Neural cell (in vitro differentiated cells): ENCODE data around the gene COA5. TPM values are rescaled to one million over a fixed set of nuclear protein-coding genes. Genes with fewer than 3 reads are reported as not detected.

Experiments
- H2AFZ ChIP-seq: fragments of 200-600, 300-800 bp; sonication (generic), shearing (Covaris generic); 2 replicates; pipeline ENCODE4 v1.6.0; 2014; ENCODE audit warnings: low read depth, mild to moderate bottlenecking, antibody characterized with exemption, low read length, moderate library complexity
- H3F3A ChIP-seq: fragments of 200-600 bp; shearing (Covaris generic); 2 replicates; pipeline ENCODE4 v1.6.1; 2016; ENCODE audit warnings: mild to moderate bottlenecking, moderate library complexity, mixed read lengths, antibody characterized with exemption, low read length; ENCODE audit not compliant: insufficient read depth, poor library complexity, severe bottlenecking
- H3K27ac ChIP-seq: fragments of 200-600, 300-800 bp; sonication (generic), shearing (Covaris generic); 2 replicates; pipeline ENCODE4 v1.5.1; 2014; ENCODE audit warnings: mild to moderate bottlenecking, low read length, moderate library complexity
- H3K27me3 ChIP-seq: fragments of 300-800, 200-600 bp; sonication (generic), shearing (Covaris generic); 2 replicates; pipeline ENCODE4 v1.6.0; 2014; ENCODE audit warnings: mild to moderate bottlenecking, low read depth, low read length, moderate library complexity; ENCODE audit not compliant: insufficient read depth
- H3K36me3 ChIP-seq: fragments of 300-800, 200-600 bp; sonication (generic), shearing (Covaris generic); 2 replicates; pipeline ENCODE4 v1.5.1; 2014; ENCODE audit warnings: mild to moderate bottlenecking, antibody characterized with exemption, low read length, moderate library complexity; ENCODE audit not compliant: insufficient read depth
- H3K4me2 ChIP-seq: fragments of 300-800, 200-600 bp; sonication (generic), shearing (Covaris generic); 2 replicates; pipeline ENCODE4 v1.6.0; 2014; ENCODE audit warnings: mild to moderate bottlenecking, low read length
- H3K4me3 ChIP-seq: fragments of 300-800, 200-600 bp; sonication (generic), shearing (Covaris generic); 2 replicates; pipeline ENCODE4 v1.5.1; 2014; ENCODE audit warnings: mild to moderate bottlenecking, low read length, moderate library complexity
- H3K79me2 ChIP-seq: fragments of 200-600 bp; shearing (Covaris generic); replicated peaks from 2 replicates; pipeline ENCODE4 v1.6.0; 2014; ENCODE audit warnings: mild to moderate bottlenecking, low read length, moderate library complexity; ENCODE audit not compliant: insufficient read depth
- H3K9ac ChIP-seq: fragments of 300-800, 200-600 bp; sonication (generic), shearing (Covaris generic); 2 replicates; pipeline ENCODE4 v1.6.1; 2016; ENCODE audit warnings: mild to moderate bottlenecking, low read length, mixed read lengths
- H3K9me2 ChIP-seq: fragments of 200-600 bp; shearing (Covaris generic); 2 replicates; pipeline ENCODE4 v1.6.1; 2016; ENCODE audit warnings: mild to moderate bottlenecking, low read length, mixed read lengths; ENCODE audit not compliant: insufficient read depth
- H3K9me3 ChIP-seq: fragments of 200-600, 300-800 bp; sonication (generic), shearing (Covaris generic); 2 replicates; pipeline ENCODE4 v1.6.1; 2016; ENCODE audit warnings: mild to moderate bottlenecking, mixed run types, low read length, moderate library complexity, mixed read lengths
- H4K20me1 ChIP-seq: fragments of 200-600 bp; shearing (Covaris generic); 2 replicates; pipeline ENCODE4 v1.6.1; 2016; ENCODE audit warnings: mild to moderate bottlenecking, mixed run types; ENCODE audit not compliant: insufficient read depth
- EP300 ChIP-seq: fragments of 450-650 bp; conservative IDR thresholded peaks from 2 replicates; pipeline ENCODE4 v1.6.1; 2014; ENCODE audit warnings: antibody characterized with exemption, mild to moderate bottlenecking, moderate library complexity; ENCODE audit not compliant: poor library complexity, severe bottlenecking
- EZH2 ChIP-seq: fragments of 200-600, 300-800 bp; shearing (Covaris generic), sonication (generic); IDR thresholded peaks from 2 replicates; pipeline ENCODE4 v1.6.1; 2014; ENCODE audit warnings: antibody characterized with exemption, low read length, borderline replicate concordance, mild to moderate bottlenecking; ENCODE audit not compliant: insufficient read depth, poor library complexity, severe bottlenecking
- MXI1 ChIP-seq: fragments of 450-650 bp; conservative IDR thresholded peaks from 2 replicates; pipeline ENCODE4 v1.6.1; 2014; ENCODE audit warnings: antibody characterized with exemption, mild to moderate bottlenecking; ENCODE audit not compliant: poor library complexity, severe bottlenecking
- POLR2AphosphoS5 ChIP-seq: IDR thresholded peaks from 2 replicates; pipeline ENCODE4 v1.6.1; 2012
- RAD21 ChIP-seq: fragments of 450-650 bp; conservative IDR thresholded peaks from 2 replicates; pipeline ENCODE4 v1.6.1; 2014; ENCODE audit warnings: antibody characterized with exemption, mild to moderate bottlenecking, moderate library complexity
- SMC3 ChIP-seq: fragments of 450-650 bp; conservative IDR thresholded peaks from 2 replicates; pipeline ENCODE4 v1.6.1; 2014; ENCODE audit warnings: antibody characterized with exemption, mild to moderate bottlenecking, moderate library complexity; ENCODE audit not compliant: poor library complexity
- TAF1 ChIP-seq: IDR thresholded peaks from 2 replicates; pipeline ENCODE4 v1.6.1; 2012; ENCODE audit warnings: low read depth
- polyA plus RNA-seq: library from polyadenylated mRNA; depleted of rRNA; stranded (reverse); fragments of >200 nt; gene quantifications from 2 replicates; pipeline ENCODE4 v1.2.3, GENCODE V29; 2014
- TF ChIP-seq, protein P1 (sequence below): fragments of 450-650 bp; IDR thresholded peaks from 2 replicates; pipeline ENCODE4 v1.5.1; 2014; ENCODE audit warnings: antibody characterized with exemption, mild to moderate bottlenecking, moderate library complexity; ENCODE audit not compliant: poor library complexity, severe bottlenecking
- TF ChIP-seq, protein P2 (sequence below): IDR thresholded peaks from 2 replicates; pipeline ENCODE4 v1.6.1; 2012; ENCODE audit warnings: borderline replicate concordance

COA5 gene
- polyA plus RNA-seq, 1 donor from 2014 or later = 160 TPM

DNA sequence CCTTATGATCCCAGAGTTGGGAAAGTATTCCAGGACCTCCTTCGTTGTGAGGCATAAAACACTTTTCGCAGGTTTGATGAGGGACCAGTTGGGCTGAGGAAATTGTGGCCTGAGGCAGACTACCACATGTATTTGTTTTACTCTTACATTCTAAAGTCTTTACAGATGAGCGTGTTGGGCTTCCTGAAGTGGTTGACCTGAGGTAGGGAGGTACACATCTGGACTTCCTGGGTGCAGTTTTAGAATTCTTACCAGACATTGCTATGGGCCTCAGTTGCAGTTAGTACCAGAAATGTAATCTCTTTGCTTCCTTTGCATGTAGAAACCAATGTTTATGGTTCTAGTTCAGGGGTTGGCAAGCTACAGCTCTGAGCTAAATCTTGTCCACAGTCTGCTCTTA lies 48.7 kb downstream of the COA5 start:
- no peaks in the 10 kb centered on the region for H3K79me2 ChIP-seq
- no peak overlapping the region for H2AFZ ChIP-seq
- H3K36me3 ChIP-seq = peaks cover 13% of the 10 kb centered on the region
- no peaks in the 10 kb centered on the region for H3K9me3 ChIP-seq
- no peak overlapping the region for H3K9ac ChIP-seq
- no peak overlapping the region for H3K4me2 ChIP-seq
- no peaks in the 10 kb centered on the region for H3K27me3 ChIP-seq
- H3F3A ChIP-seq = no peaks in the 10 kb centered on the region
- H3K9me2 ChIP-seq = no peaks in the 10 kb centered on the region
- TF ChIP-seq EZH2 (no peak), EP300 (no peak), TAF1 (no peak), MXI1 (no peak), POLR2AphosphoS5 (no peak), RAD21 (no peak), SMC3 (no peak)
- TF ChIP-seq, protein P1, sequence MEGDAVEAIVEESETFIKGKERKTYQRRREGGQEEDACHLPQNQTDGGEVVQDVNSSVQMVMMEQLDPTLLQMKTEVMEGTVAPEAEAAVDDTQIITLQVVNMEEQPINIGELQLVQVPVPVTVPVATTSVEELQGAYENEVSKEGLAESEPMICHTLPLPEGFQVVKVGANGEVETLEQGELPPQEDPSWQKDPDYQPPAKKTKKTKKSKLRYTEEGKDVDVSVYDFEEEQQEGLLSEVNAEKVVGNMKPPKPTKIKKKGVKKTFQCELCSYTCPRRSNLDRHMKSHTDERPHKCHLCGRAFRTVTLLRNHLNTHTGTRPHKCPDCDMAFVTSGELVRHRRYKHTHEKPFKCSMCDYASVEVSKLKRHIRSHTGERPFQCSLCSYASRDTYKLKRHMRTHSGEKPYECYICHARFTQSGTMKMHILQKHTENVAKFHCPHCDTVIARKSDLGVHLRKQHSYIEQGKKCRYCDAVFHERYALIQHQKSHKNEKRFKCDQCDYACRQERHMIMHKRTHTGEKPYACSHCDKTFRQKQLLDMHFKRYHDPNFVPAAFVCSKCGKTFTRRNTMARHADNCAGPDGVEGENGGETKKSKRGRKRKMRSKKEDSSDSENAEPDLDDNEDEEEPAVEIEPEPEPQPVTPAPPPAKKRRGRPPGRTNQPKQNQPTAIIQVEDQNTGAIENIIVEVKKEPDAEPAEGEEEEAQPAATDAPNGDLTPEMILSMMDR = no peak
- TF ChIP-seq, protein P2, sequence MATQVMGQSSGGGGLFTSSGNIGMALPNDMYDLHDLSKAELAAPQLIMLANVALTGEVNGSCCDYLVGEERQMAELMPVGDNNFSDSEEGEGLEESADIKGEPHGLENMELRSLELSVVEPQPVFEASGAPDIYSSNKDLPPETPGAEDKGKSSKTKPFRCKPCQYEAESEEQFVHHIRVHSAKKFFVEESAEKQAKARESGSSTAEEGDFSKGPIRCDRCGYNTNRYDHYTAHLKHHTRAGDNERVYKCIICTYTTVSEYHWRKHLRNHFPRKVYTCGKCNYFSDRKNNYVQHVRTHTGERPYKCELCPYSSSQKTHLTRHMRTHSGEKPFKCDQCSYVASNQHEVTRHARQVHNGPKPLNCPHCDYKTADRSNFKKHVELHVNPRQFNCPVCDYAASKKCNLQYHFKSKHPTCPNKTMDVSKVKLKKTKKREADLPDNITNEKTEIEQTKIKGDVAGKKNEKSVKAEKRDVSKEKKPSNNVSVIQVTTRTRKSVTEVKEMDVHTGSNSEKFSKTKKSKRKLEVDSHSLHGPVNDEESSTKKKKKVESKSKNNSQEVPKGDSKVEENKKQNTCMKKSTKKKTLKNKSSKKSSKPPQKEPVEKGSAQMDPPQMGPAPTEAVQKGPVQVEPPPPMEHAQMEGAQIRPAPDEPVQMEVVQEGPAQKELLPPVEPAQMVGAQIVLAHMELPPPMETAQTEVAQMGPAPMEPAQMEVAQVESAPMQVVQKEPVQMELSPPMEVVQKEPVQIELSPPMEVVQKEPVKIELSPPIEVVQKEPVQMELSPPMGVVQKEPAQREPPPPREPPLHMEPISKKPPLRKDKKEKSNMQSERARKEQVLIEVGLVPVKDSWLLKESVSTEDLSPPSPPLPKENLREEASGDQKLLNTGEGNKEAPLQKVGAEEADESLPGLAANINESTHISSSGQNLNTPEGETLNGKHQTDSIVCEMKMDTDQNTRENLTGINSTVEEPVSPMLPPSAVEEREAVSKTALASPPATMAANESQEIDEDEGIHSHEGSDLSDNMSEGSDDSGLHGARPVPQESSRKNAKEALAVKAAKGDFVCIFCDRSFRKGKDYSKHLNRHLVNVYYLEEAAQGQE = no peak
- H4K20me1 ChIP-seq = no peaks in the 10 kb centered on the region
- H3K4me3 ChIP-seq = no peak overlapping the region
- H3K27ac ChIP-seq = no peak overlapping the region

DNA sequence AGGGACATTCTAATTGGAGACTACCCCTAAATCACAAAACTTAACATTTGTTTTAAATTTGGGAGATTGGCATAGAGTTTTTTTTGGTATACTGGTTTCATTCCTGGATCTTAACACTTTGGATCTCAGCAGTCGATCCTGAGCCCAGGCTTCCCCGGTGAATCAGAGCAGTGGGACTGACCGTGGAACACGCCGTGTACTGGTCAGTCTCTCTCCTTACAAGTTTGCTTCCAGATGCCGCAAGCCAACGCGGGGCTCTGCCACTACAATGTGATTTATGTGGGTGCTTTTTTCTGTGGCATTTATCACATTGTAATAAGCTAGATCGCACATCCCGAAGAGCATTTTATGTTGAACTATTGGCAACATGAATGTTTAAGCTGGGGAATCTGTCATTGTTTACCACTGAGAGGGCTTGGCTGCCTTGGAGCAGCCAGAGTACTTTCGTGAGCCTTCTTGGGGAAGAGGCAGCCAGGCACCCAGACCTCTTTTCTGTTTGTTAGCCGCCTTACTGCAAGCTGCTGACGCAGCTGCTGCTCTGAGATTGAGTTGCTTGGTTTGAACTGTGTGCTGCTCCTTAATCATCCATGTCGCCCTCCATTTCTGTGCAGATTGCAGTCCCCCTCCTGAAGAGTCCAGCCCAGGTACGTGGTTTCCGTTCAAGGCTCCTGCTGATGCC lies 49.3 kb downstream of the COA5 start:
- Histone ChIP-seq H3K27ac (no peak overlapping the region), H3K4me3 (no peak overlapping the region), H3K4me2 (no peak overlapping the region), H4K20me1 (no peaks in the 10 kb centered on the region), H3K9me2 (no peaks in the 10 kb centered on the region), H3K79me2 (no peaks in the 10 kb centered on the region), H3F3A (no peaks in the 10 kb centered on the region), H2AFZ (no peak overlapping the region), H3K9me3 (no peaks in the 10 kb centered on the region), H3K27me3 (no peaks in the 10 kb centered on the region), H3K36me3 (peaks cover 13% of the 10 kb centered on the region), H3K9ac (no peak overlapping the region)
- TF ChIP-seq POLR2AphosphoS5 (no peak), MXI1 (no peak), EP300 (no peak), EZH2 (no peak), RAD21 (no peak), SMC3 (no peak), TAF1 (no peak)
- TF ChIP-seq, protein P2 = no peak
- TF ChIP-seq, protein P1 = no peak
